Mesothelial cell of epicardium (in vitro differentiated cells): ENCODE data around the gene DOCK6. TPM values are rescaled to one million over a fixed set of nuclear protein-coding genes. Genes with fewer than 3 reads are reported as not detected.

Experiments
- DNase-seq, 2 experiments: peaks; one replicate each; pipeline ENCODE4 v3.0.0; 2021; ENCODE audit warnings: low spot score in 2 of 2; ENCODE audit not compliant: unreplicated experiment in 2 of 2
- H3K27ac Mint-ChIP-seq: 2 replicates; pipeline ENCODE4 v1.8.0; 2021; ENCODE audit warnings: mixed read lengths
- H3K27me3 Mint-ChIP-seq: 2 replicates; pipeline ENCODE4 v1.8.0; 2021; ENCODE audit warnings: low read depth, mixed read lengths
- H3K36me3 Mint-ChIP-seq: 2 replicates; pipeline ENCODE4 v1.8.0; 2021; ENCODE audit warnings: mixed read lengths
- H3K4me1 Mint-ChIP-seq: 2 replicates; pipeline ENCODE4 v1.8.0; 2021; ENCODE audit warnings: mixed read lengths
- H3K4me3 Mint-ChIP-seq: 2 replicates; pipeline ENCODE4 v1.8.0; 2021; ENCODE audit warnings: mild to moderate bottlenecking, moderate library complexity, mixed read lengths
- H3K9me3 Mint-ChIP-seq: 2 replicates; pipeline ENCODE4 v1.8.0; 2021; ENCODE audit warnings: mixed read lengths
- total RNA-seq: library from RNA; stranded (reverse); gene quantifications from 3 replicates; pipeline ENCODE4 v1.2.1, GENCODE V29; 2021
- TF ChIP-seq, protein P1 (sequence below): fragments of 200-600 bp; sonication (generic); IDR thresholded peaks from one replicate; pipeline ENCODE4 v1.5.0; 2021; ENCODE audit warnings: antibody characterized with exemption; ENCODE audit not compliant: unreplicated experiment

The DOCK6 gene
- total RNA-seq, 1 donor from 2014 or later: 66.4 TPM

DNA sequence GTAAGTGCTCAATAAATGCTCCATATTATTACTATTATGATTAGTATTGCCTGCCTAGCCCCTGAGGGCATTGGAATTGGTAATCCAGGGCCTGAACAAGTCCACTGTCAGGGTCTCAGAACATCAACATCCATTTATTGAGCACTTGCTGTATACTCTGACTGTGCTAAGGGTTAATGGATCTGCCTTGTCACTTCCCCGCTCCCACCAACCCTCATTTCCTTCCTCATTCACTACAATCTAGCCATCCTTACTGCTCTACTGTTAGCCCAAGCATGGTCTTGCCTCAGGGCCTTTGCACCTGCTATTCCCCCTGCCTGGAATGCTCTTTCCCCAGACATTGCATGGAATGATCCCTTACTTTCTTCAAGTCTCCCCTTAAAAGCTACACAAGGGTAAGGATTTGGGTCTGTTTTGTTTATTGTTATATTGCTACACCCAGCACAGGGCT is 35.6 kb downstream of the DOCK6 start:
- Mint-ChIP-seq H3K36me3 (peaks cover 23% of the 10 kb centered on the region), H3K9me3 (peaks cover 8% of the 10 kb centered on the region), H3K27me3 (no peaks in the 10 kb centered on the region), H3K4me1 (no peaks in the 10 kb centered on the region), H3K27ac (no peak overlapping the region), H3K4me3 (no peak overlapping the region)
- TF ChIP-seq, protein P1, sequence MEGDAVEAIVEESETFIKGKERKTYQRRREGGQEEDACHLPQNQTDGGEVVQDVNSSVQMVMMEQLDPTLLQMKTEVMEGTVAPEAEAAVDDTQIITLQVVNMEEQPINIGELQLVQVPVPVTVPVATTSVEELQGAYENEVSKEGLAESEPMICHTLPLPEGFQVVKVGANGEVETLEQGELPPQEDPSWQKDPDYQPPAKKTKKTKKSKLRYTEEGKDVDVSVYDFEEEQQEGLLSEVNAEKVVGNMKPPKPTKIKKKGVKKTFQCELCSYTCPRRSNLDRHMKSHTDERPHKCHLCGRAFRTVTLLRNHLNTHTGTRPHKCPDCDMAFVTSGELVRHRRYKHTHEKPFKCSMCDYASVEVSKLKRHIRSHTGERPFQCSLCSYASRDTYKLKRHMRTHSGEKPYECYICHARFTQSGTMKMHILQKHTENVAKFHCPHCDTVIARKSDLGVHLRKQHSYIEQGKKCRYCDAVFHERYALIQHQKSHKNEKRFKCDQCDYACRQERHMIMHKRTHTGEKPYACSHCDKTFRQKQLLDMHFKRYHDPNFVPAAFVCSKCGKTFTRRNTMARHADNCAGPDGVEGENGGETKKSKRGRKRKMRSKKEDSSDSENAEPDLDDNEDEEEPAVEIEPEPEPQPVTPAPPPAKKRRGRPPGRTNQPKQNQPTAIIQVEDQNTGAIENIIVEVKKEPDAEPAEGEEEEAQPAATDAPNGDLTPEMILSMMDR: no peak
- DNase-seq: no peak

GRCh38 chr19:11225815-11226214 is 36.5 kb downstream of the DOCK6 start:
- TF ChIP-seq, protein P1: no peak
- H3K27ac Mint-ChIP-seq: no peak overlapping the region
- peaks cover 32% of the 10 kb centered on the region for H3K36me3 Mint-ChIP-seq

DNA sequence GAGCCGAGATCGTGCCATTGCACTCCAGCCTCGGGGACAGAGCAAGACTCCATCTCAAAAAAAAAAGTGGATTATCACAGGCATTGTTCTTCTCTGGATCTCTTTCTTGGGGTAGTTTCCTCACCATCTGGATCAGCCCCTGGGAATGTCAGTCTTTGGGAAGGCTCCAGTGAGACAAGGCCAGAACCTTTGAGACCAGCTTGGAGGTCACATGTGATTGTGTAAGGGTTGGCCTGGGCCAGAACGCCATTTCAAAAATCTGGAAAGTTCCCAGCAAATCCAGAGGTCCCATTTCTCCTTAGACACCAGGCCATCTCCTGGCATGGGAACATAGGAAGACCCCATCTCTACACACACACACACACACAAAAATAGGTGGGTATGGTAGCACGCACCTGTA is 37.2 kb downstream of the DOCK6 start:
- no peak for DNase-seq
- no peaks in the 10 kb centered on the region for H3K4me1 Mint-ChIP-seq
- H3K27ac Mint-ChIP-seq: no peak overlapping the region
- H3K27me3 Mint-ChIP-seq: no peaks in the 10 kb centered on the region
- H3K4me3 Mint-ChIP-seq: no peak overlapping the region
- TF ChIP-seq, protein P1: no peak
- peaks cover 22% of the 10 kb centered on the region for H3K9me3 Mint-ChIP-seq
- H3K36me3 Mint-ChIP-seq: peaks cover 37% of the 10 kb centered on the region

More at GRCh38 chr19:11225815-11226214, 36.5 kb downstream of the DOCK6 start:
- no peak overlapping the region for H3K4me3 Mint-ChIP-seq
- H3K27me3 Mint-ChIP-seq: no peaks in the 10 kb centered on the region
- DNase-seq: no peak
- no peaks in the 10 kb centered on the region for H3K4me1 Mint-ChIP-seq
- peaks cover 18% of the 10 kb centered on the region for H3K9me3 Mint-ChIP-seq

- peaks cover 24% of the 10 kb centered on the region for H3K9me3 Mint-ChIP-seq
- H3K36me3 Mint-ChIP-seq: peaks cover 41% of the 10 kb centered on the region
- no peak overlapping the region for H3K27ac Mint-ChIP-seq
- no peak for DNase-seq
- H3K27me3 Mint-ChIP-seq: no peaks in the 10 kb centered on the region
- no peak overlapping the region for H3K4me3 Mint-ChIP-seq
- TF ChIP-seq, protein P1: no peak
- no peaks in the 10 kb centered on the region for H3K4me1 Mint-ChIP-seq
Observed at GRCh38 chr19:11224429-11224828, 37.9 kb downstream of the DOCK6 start.

GRCh38 chr19:11223200-11223599 is 39.1 kb downstream of the DOCK6 start:
- Mint-ChIP-seq H3K4me3 (no peak overlapping the region), H3K4me1 (no peaks in the 10 kb centered on the region), H3K27ac (no peak overlapping the region), H3K36me3 (peaks cover 41% of the 10 kb centered on the region), H3K9me3 (peaks cover 24% of the 10 kb centered on the region), H3K27me3 (no peaks in the 10 kb centered on the region)
- no peak for DNase-seq
- TF ChIP-seq, protein P1: no peak

DNA sequence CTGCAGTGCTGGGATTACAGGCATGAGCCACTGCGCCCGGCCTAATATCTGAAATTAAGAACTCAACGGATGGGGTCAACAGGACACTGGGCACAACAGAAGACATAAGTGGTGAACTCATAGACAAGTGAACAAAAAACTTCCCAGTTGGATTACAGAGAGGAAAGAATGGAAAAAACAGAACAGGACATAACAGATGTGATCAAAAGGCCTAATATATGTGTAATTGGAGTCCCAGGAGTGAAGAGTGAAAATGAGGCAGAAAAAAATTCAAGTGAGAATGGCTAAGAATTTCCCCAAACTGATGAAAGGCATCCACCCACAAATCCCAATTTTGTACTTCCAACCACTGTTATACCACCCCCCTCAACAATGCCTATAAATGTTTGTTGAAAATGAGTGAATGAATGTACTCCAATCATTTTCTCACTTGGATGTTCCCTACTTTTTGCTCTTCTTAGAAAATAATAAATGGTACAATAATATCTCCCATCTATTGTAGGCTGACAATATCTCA is 41.2 kb downstream of the DOCK6 start:
- H3K4me1 Mint-ChIP-seq: no peaks in the 10 kb centered on the region
- H3K27ac Mint-ChIP-seq: no peak overlapping the region
- TF ChIP-seq, protein P1: no peak
- no peaks in the 10 kb centered on the region for H3K27me3 Mint-ChIP-seq
- H3K4me3 Mint-ChIP-seq: no peak overlapping the region
- H3K9me3 Mint-ChIP-seq: peaks cover 24% of the 10 kb centered on the region
- peaks cover 44% of the 10 kb centered on the region for H3K36me3 Mint-ChIP-seq
- no peak for DNase-seq
